Glutamatergic neuron (in vitro differentiated cells): Measurements from ENCODE around the gene ATG9B. TPM values are rescaled to one million over a fixed set of nuclear protein-coding genes. Genes with fewer than 3 reads are reported as not detected.

ENCODE experiments used
- DNase-seq: peaks from one replicate; pipeline ENCODE4 v3.0.0; 2022
- H3K27ac Mint-ChIP-seq: one replicate; pipeline ENCODE4 v1.8.0; 2020; ENCODE audit warnings: mild to moderate bottlenecking, mixed read lengths, inconsistent platforms; ENCODE audit not compliant: unreplicated experiment
- H3K27me3 Mint-ChIP-seq: one replicate; pipeline ENCODE4 v1.8.0; 2020; ENCODE audit warnings: mild to moderate bottlenecking, moderate library complexity, mixed read lengths, inconsistent platforms; ENCODE audit not compliant: unreplicated experiment
- H3K36me3 Mint-ChIP-seq: one replicate; pipeline ENCODE4 v1.8.0; 2020; ENCODE audit warnings: mild to moderate bottlenecking, mixed read lengths, inconsistent platforms; ENCODE audit not compliant: unreplicated experiment
- H3K4me1 Mint-ChIP-seq: one replicate; pipeline ENCODE4 v1.8.0; 2020; ENCODE audit warnings: mild to moderate bottlenecking, low read depth, mixed read lengths, inconsistent platforms; ENCODE audit not compliant: unreplicated experiment
- H3K4me3 Mint-ChIP-seq: one replicate; pipeline ENCODE4 v1.8.0; 2020; ENCODE audit warnings: mild to moderate bottlenecking, mixed read lengths, inconsistent platforms; ENCODE audit not compliant: unreplicated experiment
- H3K9me3 Mint-ChIP-seq: one replicate; pipeline ENCODE4 v1.8.0; 2020; ENCODE audit warnings: mild to moderate bottlenecking, moderate library complexity, mixed read lengths, inconsistent platforms; ENCODE audit not compliant: unreplicated experiment
- CTCF ChIP-seq: fragments of 200-600 bp; sonication (generic); IDR thresholded peaks from one replicate; pipeline ENCODE4 v1.5.0; 2021; ENCODE audit not compliant: partially characterized antibody, unreplicated experiment
- total RNA-seq: library from RNA; stranded (reverse); fragmentation: NEBNext Ultra II Directional; extraction: Animal tissue kit (Norgen Biotek cat#: 25700); gene quantifications from one replicate; pipeline ENCODE4 v1.2.1, GENCODE V29; 2021; ENCODE audit not compliant: unreplicated experiment

The ATG9B gene
- total RNA-seq, 1 donor from 2014 or later, result 9.4 TPM

- Mint-ChIP-seq H3K4me1 (peaks cover 10% of the 10 kb centered on the region), H3K36me3 (peaks cover 5% of the 10 kb centered on the region), H3K27me3 (peaks cover 8% of the 10 kb centered on the region), H3K4me3 (peak within 1 kb of the TSS; percentile 16), H3K27ac (no peak within 1 kb of the TSS), H3K9me3 (peaks cover 3% of the 10 kb centered on the region)
- DNase-seq, result no peak
- no peak for TF ChIP-seq CTCF
These were observed 23.9 kb upstream of the ATG9B start, which contains the start of gene ASIC3 for GRCh38 chr7:151047976-151048815. ASIC3 (plus strand) TSS chr7:151048531; CDS start chr7:151048886, 355 bp downstream.

DNA sequence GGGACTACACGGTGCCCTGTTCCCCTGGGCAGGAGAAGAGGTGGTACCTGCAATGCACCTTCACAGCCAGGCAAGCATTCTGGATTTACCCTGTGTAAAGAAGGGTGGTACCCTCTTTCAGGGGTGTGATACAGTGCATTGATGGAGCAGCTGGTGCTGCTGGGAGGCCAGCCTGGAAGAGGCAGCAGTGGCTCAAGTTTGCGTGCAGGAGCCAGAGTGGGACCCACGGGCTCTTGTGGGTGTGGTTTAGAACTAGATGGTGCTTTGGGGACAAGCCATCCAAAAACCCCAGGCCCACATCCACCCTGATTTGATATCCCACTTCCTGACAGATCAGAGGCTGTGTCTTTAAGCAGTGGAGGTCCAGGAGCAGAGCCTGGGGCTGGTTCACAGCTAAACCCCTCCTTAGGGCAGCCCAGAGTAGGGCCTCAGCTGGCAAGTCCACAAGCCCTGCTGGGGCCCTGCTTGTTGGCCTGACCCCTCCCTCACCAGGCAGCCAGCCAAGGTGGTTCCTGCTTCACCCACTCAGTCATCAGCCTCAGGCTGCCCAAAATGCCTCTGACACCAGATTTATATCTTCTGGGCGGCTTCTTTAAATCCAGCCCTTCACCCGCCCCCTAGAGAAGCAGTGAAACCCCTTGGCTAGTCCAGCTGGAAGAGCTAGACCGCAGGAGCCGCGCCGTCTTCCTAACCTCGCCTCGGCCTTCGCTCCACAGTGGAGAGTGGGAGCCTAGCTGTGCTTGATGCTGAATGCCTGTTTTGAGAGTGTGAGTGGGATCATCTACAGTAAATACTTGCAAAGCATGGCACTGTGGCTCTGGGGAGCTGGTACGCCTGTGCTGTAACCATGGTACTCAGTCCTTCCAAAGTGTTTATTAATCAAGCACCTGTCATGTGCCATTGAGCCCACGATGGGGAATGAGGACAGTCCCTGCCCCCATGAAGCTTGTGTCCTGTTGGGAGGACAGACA lies 22.6 kb upstream of the ATG9B start:
- Mint-ChIP-seq H3K27me3 (peaks cover 10% of the 10 kb centered on the region), H3K36me3 (no peaks in the 10 kb centered on the region), H3K4me1 (peaks cover 10% of the 10 kb centered on the region), H3K9me3 (peaks cover 3% of the 10 kb centered on the region), H3K4me3 (no peak overlapping the region), H3K27ac (no peak overlapping the region)
- no peak for DNase-seq
- no peak for TF ChIP-seq CTCF

DNA sequence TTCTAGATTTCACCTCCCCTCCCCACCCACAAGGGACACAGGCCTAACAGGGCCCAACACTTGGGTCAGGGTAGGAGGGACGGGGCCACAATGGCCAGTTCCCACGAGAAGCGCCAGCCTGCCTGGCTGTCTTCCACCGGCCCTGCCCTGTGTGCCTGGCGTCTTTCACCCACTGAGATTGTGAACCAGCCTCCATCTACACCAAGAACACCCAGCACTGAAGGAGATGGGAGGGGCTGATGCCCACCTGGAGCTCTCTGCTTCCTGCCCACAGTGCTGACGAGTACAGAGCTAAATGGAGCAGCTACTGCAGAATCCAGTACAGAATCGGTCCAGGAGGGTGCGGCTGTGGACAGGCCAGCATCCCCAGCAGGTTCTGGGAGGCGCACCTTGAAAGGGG lies 21.7 kb upstream of the ATG9B start:
- no peaks in the 10 kb centered on the region for H3K36me3 Mint-ChIP-seq
- DNase-seq, result no peak
- H3K4me1 Mint-ChIP-seq, result peaks cover 17% of the 10 kb centered on the region
- peak overlapping the region; percentile 59 for H3K27ac Mint-ChIP-seq
- H3K9me3 Mint-ChIP-seq, result peaks cover 4% of the 10 kb centered on the region
- TF ChIP-seq CTCF, result no peak
- H3K27me3 Mint-ChIP-seq, result peaks cover 11% of the 10 kb centered on the region
- H3K4me3 Mint-ChIP-seq, result peak overlapping the region; percentile 52

GRCh38 chr7:151045262-151045661 lies 21.0 kb upstream of the ATG9B start:
- H3K4me1 Mint-ChIP-seq, result peaks cover 17% of the 10 kb centered on the region
- peaks cover 11% of the 10 kb centered on the region for H3K27me3 Mint-ChIP-seq
- TF ChIP-seq CTCF, result no peak
- H3K36me3 Mint-ChIP-seq, result no peaks in the 10 kb centered on the region
- H3K27ac Mint-ChIP-seq, result no peak overlapping the region
- no peak for DNase-seq
- peaks cover 6% of the 10 kb centered on the region for H3K9me3 Mint-ChIP-seq
- H3K4me3 Mint-ChIP-seq, result no peak overlapping the region
